ENCODE measurements around the gene PTPRG.
A peak's percentile ranks its signal among the peaks of the same experiment; 100 is the strongest.

PTPRG gene

GRCh38 chr3:61561374-61562041 lies at the start of gene PTPRG:
Gene PTPRG (plus strand): TSS chr3:61561571. CDS start chr3:61562288, 717 bp downstream.
- Histone ChIP-seq H3K4me3 (peak within 1 kb of the TSS; percentile 91), H3K27ac (peak within 1 kb of the TSS; percentile 92 to 94)
- DNase-seq (ENCODE audit: low spot score): peak; percentile 91
- TF ChIP-seq CTCF (IDR thresholded peaks at IDR 0.05): no peak

- no peak for TF ChIP-seq CTCF (IDR thresholded peaks at IDR 0.05)
- no peak for DNase-seq (ENCODE audit: low spot score)
Observed at GRCh38 chr3:61518590-61518989, 42.8 kb upstream of the PTPRG start.

GRCh38 chr3:61520966-61521628 lies 40.3 kb upstream of the PTPRG start:
- DNase-seq (ENCODE audit: low spot score): no peak
- no peak for TF ChIP-seq CTCF (IDR thresholded peaks at IDR 0.05)
- Histone ChIP-seq H3K27ac (no peak overlapping the region), H3K4me3 (no peak overlapping the region)

More at GRCh38 chr3:61518590-61518989, 42.8 kb upstream of the PTPRG start:
- no peak overlapping the region for H3K4me3 ChIP-seq
- no peak overlapping the region for H3K27ac ChIP-seq

GRCh38 chr3:61522060-61522459 lies 39.3 kb upstream of the PTPRG start:
- Histone ChIP-seq H3K4me3 (no peak overlapping the region), H3K27ac (no peak overlapping the region)
- TF ChIP-seq CTCF (IDR thresholded peaks at IDR 0.05): no peak
- no peak for DNase-seq (ENCODE audit: low spot score)

GRCh38 chr3:61522626-61523025 lies 38.7 kb upstream of the PTPRG start:
- no peak for TF ChIP-seq CTCF (IDR thresholded peaks at IDR 0.05)
- no peak overlapping the region for H3K4me3 ChIP-seq
- H3K27ac ChIP-seq: no peak overlapping the region
- DNase-seq (ENCODE audit: low spot score): no peak

- no peak for TF ChIP-seq CTCF (IDR thresholded peaks at IDR 0.05)
- no peak overlapping the region for H3K4me3 ChIP-seq
- H3K27ac ChIP-seq: no peak overlapping the region
- no peak for DNase-seq (ENCODE audit: low spot score)
Observed at GRCh38 chr3:61524933-61525332, 36.4 kb upstream of the PTPRG start.

GRCh38 chr3:61526308-61526707 lies 35.1 kb upstream of the PTPRG start:
- DNase-seq (ENCODE audit: low spot score): no peak
- no peak overlapping the region for H3K27ac ChIP-seq
- no peak for TF ChIP-seq CTCF (IDR thresholded peaks at IDR 0.05)
- no peak overlapping the region for H3K4me3 ChIP-seq

Measured in coronary artery (tissue), 2 donors.